H1 (cell line): Measurements from ENCODE around the gene CTTNBP2.

ENCODE experiments used
- CTCF ChIP-seq, 3 experiments: IDR thresholded peaks; 1 replicate in 2 of 3; 2 replicates in 1 of 3; pipeline versions ENCODE4 v1.5.1 to v1.6.1; 2011; ENCODE audit warnings: low read length in 3 of 3, mild to moderate bottlenecking in 3 of 3, inconsistent platforms in 2 of 3, low read depth in 1 of 3, moderate library complexity in 1 of 3; ENCODE audit not compliant: insufficient read depth in 1 of 3; ENCODE audit errors: control extremely low read depth in 1 of 3
- EP300 ChIP-seq, 2 experiments: IDR thresholded peaks; 1 replicate in 1 of 2; 2 replicates in 1 of 2; pipeline ENCODE4 v1.6.1; 2011 to 2012; ENCODE audit warnings: low read depth in 2 of 2, low read length in 2 of 2, mild to moderate bottlenecking in 2 of 2, borderline replicate concordance in 1 of 2, inconsistent platforms in 1 of 2, moderate library complexity in 1 of 2
- EZH2 ChIP-seq: fragments of 200-600 bp; sonication (generic); IDR thresholded peaks from 2 replicates; pipeline ENCODE4 v1.7.1; 2012; ENCODE audit warnings: low read depth, mild to moderate bottlenecking, moderate library complexity, low read length, inconsistent platforms; ENCODE audit not compliant: severe bottlenecking
- POLR2A ChIP-seq, 2 experiments: IDR thresholded peaks; 1 replicate in 1 of 2; 2 replicates in 1 of 2; pipeline ENCODE4 v1.6.1; 2011; ENCODE audit warnings: low read depth in 2 of 2, low read length in 2 of 2, mild to moderate bottlenecking in 2 of 2; ENCODE audit errors: control extremely low read depth in 1 of 2
- RAD21 ChIP-seq, 2 experiments: IDR thresholded peaks in 1 of 2; conservative IDR thresholded peaks in 1 of 2; 2 replicates each; pipeline ENCODE4 v1.6.1; 2011; ENCODE audit warnings: low read depth in 2 of 2, low read length in 2 of 2, improper control_type of control experiment in 1 of 2, inconsistent platforms in 1 of 2, mild to moderate bottlenecking in 1 of 2, moderate library complexity in 1 of 2
- SIN3A ChIP-seq, 2 experiments: IDR thresholded peaks in 1 of 2; conservative IDR thresholded peaks in 1 of 2; 2 replicates each; pipeline ENCODE4 v1.6.1; 2011 to 2012; ENCODE audit warnings: low read length in 2 of 2, improper control_type of control experiment in 1 of 2, low read depth in 1 of 2, mild to moderate bottlenecking in 1 of 2
- TBP ChIP-seq: IDR thresholded peaks from 2 replicates; pipeline ENCODE4 v1.6.1; 2011; ENCODE audit warnings: low read depth, low read length, improper control_type of control experiment
- ZNF274 ChIP-seq: IDR thresholded peaks from 2 replicates; pipeline ENCODE4 v1.7.0; 2012; ENCODE audit warnings: low read length, borderline replicate concordance; ENCODE audit errors: extremely low read depth

- no peak for TF ChIP-seq POLR2A (IDR thresholded peaks at IDR 0.05; ENCODE audit: control extremely low read depth in 1 of 2, low read depth in 2 of 2, low read length in 2 of 2)
- TF ChIP-seq CTCF (IDR thresholded peaks at IDR 0.05; ENCODE audit: control extremely low read depth in 1 of 3, insufficient read depth in 1 of 3, low read depth in 1 of 3, low read length in 3 of 3): no peak
- TF ChIP-seq EZH2: no peak
- TF ChIP-seq RAD21 (IDR thresholded peaks at IDR 0.05 in 1 of 2, conservative IDR thresholded peaks at IDR 0.05 in 1 of 2; ENCODE audit: low read depth in 2 of 2, low read length in 2 of 2): no peak
- TF ChIP-seq ZNF274: no peak
- no peak for TF ChIP-seq TBP
- TF ChIP-seq EP300 (IDR thresholded peaks at IDR 0.05; ENCODE audit: borderline replicate concordance in 1 of 2, low read depth in 2 of 2, low read length in 2 of 2): no peak
- TF ChIP-seq SIN3A (conservative IDR thresholded peaks at IDR 0.05 in 1 of 2, IDR thresholded peaks at IDR 0.05 in 1 of 2; ENCODE audit: low read depth in 1 of 2, low read length in 2 of 2): no peak
Observed at GRCh38 chr7:117666031-117666430, 207.2 kb downstream of the CTTNBP2 start.
